ENCODE measurements around the gene NEMP1.
A peak's percentile ranks its signal among the peaks of the same experiment; 100 is the strongest.

NEMP1 gene

DNA sequence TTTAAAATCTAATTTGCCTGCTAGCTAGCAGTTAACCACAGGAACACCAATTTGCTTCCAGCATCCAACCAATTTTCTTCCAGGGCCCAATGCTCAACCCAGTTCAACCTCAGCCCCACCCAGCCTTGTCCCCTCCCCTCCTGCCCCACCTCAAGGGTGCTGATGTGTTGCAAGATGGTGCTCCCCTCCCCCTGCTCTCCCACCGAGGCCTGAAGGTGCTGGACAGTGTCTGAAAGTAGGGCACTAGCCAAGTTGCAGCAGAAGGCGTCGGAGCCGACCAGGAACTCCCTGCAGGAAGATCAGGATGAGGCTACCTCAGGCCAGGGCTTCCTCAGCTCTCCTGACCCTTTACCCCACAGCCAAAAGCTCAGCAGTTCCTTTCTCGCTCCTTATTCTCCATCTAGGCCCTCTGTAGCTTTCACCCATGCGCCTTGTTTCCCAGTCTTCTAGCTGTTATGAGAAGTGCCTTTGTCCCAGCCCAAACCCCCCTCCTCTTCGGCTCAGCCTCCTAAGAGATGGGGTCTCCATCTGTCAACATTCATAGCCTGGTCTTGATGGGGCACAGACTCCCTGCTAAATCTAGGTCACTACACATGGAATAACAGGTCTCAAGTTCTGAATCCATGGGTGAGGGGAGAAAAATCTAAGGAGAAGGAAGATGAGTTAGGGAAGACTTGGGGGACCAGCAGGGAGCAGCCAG, 29.0 kb upstream of the NEMP1 start:
- no peak for DNase-seq (ENCODE audit: low spot score)

DNA sequence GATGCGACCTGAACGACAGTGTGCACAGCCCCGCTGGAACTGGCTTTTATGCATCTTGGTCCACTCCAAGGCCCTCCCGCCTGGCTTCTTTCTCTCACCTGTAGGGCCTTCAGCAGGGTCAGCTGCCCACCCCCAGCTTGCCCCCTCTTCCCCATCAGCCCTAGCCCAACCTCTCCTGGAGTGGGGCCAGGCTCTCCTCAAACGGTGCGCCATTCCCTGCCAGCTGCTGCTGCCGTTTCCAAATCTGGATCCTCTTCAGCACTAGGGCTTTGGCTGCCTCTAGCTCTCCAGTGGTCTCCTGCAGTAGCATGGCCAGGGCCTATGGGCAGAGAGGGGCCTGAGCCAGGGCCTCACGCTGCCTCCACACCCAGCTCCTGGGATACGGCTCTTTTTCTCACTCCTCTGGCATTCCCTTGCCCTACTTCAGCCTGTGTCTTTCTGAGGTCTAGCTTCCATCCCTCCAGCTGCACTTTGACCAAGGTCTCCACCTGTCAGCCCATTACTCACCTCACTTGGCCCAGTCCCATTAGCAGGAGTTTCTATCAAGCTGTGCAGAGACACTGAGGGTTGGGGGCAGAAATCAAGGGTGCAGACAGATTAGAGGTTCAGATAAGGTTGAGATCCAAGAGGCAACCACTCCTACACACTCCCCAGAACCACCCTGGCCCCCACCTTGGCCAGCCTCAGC, 27.6 kb upstream of the NEMP1 start:
- no peak for DNase-seq (ENCODE audit: low spot score)

DNA sequence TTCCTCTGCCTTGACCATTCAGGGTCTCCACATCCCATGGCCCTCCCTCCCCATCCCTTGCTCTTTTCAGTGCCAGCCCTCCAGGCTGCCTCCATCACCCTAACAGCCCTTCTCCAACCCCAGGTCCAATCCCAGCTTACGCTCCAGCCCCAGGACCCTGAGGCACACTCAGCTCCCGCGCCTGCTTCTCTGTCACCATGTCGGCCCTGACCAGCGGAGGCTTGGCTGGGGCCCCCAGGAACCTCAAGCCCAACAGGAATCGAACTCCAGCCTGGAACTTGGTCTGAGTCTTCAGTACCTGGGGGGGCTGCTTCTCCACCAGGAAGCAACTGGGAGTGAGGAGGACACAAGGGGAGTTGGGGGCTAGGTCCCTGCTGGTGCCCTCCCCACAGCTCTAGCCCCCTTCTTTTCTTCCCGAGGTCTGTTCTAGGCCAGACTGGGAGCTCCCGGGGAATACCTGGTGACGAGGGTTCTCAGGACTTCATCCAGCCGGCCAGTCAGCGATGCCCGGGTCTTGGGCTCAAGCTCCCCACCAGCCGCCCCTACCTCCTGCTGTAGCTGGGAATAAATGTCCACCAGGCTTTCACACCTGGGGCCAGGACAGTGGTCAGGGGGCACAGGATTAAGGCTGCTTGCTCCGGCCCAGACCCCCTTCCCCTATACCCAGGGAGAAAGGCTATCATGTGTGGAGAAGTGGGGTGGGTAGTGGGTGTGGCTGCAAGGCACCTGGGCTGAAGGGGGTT, 26.6 kb upstream of the NEMP1 start:
- no peak for DNase-seq (ENCODE audit: low spot score)

DNA sequence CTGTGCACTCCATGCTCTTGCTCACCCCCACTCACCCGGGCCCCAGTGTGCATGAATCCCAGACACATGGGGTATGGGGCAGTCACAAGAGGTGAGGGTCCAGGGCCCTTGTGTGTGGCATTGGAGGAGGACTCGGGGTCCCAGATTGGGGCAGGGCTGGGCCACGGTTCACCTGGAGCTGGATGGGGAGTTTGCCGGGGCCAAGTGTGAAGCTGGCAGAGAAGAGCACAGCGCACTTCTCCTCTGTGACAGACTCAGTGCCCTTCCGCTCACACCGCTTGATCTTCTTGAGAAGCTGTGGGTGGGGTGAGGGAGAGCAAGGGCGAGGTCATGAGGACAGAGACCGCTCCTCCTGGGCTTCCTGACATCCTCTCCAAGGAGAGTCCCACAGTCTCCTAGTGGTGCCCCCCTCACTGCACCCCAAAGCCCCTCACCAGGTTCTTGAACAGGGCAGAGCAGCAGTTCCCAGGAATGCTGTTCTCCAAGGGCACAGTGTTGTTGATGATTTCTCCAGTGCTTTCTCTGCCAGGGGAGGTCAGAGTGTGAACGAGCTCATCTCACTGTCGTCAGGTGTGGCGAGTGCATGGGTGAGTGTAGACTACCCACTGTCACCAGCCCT, 25.8 kb upstream of the NEMP1 start:
- no peak for DNase-seq (ENCODE audit: low spot score)

DNA sequence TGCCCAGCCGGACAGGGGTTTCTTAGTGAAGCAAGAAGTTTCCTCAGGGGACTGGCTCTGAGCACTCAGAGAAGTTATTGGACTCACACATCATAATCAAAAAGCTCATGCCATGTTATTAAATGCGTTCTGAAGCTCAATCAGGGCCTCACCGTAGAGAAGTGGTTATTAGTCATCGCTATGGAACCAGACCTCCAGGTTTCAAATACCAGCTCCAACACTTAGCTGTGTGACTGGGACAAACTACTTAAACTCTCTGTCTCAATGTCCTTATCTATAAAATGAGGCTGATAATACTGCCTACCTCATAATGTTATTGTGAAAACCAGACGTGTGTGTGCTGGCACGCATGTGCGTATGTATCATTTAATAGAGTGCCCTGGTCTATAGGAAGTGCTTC, 25.3 kb upstream of the NEMP1 start:
- no peak for DNase-seq (ENCODE audit: low spot score)

DNA sequence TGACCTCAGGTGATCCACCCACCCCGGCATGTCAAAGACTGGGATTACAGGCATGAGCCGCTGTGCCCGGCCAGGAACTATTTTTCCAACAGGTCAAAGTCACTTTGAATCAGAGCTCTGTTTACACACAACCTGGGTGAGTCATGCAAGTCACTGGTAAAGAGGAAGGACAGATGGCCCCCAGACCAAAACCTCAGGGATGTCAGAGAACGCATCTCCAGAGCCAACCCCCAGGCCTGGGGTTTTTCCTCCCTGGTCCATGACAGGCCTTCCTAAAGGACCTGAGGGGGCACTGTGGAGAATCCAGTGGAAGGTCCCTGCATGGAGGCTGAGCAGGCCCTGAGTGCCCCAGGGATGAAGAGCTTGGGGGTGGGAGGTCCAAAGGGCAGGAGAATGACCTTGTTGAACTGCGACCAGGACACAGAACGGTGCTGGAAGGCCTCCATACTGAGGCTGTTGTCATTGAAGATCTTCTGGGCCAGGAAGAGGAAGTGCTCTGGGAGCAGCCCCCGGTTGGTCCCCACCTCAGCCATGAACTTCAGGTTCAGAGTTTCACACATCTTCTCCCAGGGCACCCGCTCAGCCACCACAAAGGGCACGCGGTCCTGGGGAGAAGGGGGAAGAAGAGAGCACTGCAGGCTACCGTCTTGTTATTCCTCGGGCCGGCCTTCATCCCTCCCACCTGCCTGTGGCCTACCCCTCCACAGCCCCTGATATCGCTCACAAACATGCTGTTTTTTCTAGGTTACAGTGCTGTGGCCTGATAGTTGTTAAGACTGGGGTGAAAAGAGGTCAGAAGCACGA, 23.5 kb upstream of the NEMP1 start:
- DNase-seq (ENCODE audit: low spot score): peak; percentile 70

DNA sequence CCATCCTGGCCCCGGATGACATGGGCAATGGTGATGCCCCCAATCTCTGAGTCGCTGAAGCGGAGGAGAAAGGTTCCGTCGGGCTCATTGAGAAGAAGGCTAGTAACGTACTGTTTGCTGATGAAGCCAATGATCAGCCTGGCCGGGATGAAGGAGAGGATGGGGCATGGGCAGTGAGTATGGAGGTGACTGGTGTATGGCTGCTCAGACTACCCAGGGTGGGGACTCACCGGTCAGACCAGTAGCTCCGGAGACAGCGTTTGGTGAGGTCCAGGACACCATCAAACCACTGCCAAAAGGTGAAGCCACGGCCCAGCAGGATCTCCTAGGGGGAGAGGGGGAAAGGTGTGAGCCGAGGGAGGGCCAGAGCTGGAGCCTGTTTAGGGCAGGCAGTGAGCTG, 21.2 kb upstream of the NEMP1 start:
- DNase-seq (ENCODE audit: low spot score): no peak

DNA sequence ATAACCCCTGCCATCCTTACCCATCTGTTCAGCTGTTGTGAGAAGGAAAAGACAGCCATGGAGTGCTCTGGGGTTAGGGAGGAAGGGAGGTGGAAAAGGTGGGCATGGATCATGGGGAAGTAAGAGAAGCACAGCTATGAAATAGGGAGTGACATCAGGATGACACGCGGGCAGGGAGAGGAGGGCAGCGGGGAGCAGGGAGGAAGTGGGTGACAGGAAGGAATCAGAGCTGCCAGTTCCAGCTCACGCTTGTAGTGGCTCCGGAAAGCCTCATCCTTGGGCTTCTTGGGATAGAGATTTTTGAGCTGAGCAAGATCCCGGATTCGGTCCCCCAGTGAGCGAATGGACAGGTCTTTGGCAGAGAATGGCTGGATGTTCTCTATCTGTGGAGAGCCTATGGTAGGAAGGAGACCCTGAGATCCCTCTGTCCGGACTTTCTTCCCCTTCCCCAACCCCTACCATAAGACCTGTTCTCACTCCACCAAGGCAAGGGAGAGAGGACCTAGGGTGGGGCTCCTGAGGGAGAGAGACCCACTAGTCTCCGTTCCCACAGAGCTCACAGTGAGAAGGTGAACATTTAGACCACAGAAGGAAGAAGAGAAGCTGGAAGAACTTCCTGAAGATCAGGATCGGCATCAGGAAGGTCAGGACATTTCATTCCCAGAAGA, 20.6 kb upstream of the NEMP1 start:
- no peak for DNase-seq (ENCODE audit: low spot score)

DNA sequence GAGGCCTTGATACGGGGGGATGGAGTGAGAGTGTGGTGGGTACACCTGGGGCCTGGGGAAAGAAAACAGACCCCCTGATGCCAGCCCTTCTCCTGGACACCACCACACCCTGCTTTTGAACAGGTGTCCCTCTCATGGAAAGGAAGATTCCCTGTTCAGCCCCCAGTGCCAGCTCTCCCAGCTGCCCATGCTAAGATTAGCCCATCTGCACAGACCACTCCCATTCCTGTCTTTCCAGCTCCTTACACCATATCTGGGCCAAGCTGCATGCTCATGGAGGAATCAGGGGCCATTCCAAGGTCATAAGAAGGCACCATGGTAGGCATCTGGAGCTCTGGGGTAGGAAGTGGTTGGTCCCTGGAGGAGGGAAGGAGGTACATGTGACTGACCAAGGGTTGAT, 20.0 kb upstream of the NEMP1 start:
- DNase-seq (ENCODE audit: low spot score): no peak

DNA sequence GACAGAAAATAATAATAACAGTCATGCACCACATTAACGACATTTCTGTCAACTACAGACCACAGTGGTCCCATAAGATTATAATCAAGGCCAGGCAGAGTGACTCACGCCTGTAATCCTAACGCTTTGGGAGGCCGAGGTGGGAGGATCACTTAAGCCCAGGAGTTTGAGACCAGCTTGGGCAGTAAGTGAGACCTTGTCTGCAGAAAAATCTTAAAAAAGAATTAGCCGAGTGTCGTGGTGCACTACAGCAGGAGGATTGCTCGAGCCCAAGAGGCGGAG, 18.9 kb upstream of the NEMP1 start:
- no peak for DNase-seq (ENCODE audit: low spot score)

DNA sequence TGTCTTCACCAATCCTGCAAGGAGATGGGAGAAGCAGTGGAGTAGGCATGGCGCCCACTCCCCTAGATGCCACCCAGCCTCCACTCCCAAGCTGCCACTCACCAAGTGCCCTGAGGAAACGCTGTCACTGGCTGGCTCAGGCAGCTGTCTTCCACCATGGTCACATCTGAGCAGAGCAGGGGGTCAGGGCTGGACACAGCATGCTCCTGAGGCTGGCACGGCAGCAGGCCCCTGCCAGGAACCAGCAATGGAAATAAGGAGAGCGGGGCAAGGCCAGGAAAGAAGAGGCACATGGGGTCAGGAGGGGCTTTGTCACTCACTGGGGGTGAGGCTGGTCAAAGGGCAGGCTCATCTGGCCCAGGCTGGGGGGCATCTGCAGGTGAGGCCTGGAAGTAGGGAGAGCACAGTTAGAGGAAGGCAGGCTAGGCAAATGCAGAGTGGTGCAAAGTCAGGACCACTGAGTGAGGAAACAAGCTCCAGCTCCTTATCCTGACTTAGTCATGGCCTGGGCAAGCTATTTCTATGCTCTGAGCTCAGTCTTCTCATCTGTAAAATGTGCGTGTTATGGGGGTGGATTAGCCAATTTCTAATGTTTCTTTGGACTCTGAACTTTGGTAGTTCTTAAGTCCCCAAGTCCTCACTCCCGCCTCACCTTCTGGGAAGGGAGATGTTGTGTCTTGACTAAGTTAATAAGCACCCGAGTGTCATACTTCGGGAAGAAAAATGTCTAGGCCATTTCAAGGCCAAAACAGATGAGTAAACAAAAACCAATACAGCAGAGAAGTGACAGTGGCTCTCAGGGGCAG, 18.4 kb upstream of the NEMP1 start:
- DNase-seq (ENCODE audit: low spot score): no peak

DNA sequence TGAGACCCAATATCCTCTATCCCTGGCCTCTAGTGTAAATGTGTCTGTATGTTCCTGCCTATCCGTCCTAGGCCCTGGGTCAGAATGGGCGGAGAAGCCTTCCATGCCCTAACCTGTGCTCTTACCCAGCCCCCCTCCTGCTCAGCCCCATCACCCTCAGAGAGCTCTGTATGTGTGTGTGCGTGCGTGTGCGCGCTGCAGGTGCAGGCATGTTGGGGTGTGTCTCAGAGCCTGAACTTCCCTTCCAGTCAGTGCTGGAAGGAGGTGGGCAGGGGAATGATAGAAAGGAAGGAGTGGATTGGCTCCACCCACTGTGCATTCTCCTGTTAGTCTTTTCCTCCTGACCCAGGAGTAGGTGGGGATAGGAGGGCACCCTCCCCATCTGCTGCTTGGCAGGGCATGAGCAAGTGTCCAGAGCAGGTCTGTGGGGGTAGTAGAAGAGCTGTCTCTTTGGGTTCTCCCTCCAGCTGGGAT, 17.5 kb upstream of the NEMP1 start:
- DNase-seq (ENCODE audit: low spot score): peak; percentile 59

DNA sequence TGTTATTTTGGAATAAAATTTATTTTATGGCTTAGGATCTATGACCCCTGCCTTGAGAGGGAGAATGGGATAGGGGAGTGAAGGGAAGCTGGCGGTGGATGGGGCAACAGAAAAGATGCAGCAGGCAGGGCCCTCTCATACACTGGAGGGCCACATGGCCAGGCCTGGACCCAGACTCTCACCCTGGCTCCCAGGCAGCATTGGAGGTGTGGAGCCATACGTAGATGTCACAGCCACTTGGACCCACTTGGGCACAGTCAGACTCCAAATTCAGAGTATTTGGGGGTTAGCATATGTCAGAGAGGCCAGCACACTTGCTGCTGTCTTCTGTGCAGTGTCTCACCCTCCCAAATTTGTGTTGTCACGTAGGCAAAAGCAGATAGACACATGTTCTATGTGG, 16.8 kb upstream of the NEMP1 start:
- DNase-seq (ENCODE audit: low spot score): no peak

DNA sequence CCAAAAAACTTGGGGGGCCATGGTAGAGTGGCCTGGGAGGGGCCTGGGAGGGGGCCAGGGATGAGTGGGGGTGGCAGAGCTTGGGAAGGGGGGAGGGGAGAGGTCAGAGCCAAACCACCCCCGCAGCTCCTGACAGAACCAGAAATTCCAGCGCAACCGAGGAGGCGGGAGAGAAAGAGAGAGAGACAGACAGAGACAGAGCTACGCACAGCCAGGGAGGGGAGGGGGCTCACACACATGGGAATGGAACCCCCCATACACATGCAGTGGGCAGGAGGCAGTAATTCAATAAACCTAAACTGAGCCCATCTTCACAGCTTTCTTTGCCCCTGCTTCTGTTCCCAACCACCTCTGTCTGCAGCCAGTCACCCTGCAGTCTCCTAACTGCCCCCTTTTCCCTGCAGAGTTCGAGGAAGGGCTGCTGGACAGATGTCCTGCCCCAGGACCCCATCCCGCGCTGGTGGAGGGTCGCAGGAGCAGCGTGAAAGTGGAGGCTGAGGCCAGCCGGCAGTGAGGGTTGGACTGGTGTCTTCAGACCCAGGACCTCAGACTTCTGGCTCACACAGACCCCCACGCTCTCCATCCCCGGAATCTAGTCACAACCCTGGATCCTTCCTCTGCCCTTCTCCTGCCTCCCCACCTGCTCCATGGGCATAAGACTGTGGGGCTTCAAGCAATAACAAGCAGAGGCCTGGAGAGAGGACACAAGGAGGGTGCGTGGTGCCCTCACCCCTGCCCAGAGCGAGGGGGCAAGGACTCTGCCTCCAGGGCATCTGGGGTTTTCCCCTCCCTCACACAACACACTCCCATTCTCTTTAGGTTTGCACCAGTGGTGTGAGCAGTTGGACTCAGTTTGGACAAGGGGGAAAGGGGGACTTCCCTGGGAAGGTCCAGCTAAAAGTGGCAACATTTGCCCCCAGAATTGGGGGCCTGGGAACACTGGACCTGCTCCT, 15.9 kb upstream of the NEMP1 start:
- no peak for DNase-seq (ENCODE audit: low spot score)

DNA sequence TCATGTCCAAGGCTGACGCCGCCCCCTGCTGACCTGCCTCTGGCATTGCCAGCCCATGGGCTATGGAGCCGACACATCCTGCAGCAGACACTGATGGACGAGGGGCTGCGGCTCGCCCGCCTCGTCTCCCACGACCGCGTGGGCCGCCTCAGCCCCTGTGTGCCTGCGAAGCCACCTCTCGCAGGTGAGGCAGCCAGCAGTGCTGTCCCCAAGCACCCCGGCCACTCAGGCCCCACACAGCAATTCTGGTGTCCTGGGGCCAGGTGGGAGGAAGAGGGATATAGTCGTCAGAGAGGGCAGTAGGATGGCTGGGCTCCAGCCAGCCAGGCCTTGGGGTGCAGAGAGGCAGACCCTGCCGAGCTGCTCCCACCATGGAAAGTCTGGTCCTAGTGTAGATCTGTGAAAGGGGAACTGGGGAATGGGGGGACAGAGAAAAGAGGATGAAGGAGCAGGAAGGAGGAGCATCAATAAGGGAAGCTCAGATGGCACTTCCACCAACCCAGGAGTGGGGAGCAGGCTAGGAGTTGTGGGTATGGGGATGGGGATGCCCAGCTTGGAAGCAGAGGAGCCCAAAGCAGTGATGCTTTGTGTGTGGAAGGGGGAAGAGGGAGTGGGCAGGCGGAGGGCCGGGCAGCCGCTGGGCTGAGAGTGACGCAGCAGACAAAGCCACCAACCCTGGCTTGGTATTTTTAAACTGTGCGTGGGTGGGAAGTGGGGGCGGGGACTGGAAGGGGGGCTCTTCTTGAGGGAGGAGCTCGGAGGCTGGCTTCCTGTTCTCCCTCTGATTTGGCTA, 15.0 kb upstream of the NEMP1 start:
- DNase-seq (ENCODE audit: low spot score): peak; percentile 50

DNA sequence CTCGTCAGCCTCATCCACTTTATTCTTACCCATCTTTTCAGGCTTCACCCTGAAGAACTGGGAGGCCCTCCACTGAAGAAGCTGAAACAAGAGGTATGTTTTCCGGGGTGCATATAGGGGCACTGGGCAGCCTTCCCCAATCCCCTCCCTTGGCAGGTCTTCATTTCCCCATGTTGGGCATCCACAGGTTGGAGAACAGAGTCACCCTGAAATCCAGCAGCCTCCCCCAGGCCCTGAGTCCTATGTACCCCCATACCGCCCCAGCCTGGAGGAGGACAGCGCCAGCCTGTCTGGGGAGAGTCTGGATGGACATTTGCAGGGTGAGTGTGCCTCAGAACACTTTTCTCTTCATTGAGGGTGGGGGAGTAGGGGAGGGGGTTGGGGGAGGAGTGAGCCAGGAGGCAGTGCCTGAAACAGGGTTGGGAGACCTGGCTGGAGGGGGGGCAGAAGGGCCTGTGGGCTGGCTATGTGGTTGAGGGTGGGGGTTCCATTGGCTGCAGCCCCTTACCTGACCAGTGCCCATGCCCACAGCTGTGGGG, 14.4 kb upstream of the NEMP1 start:
- no peak for DNase-seq (ENCODE audit: low spot score)

DNA sequence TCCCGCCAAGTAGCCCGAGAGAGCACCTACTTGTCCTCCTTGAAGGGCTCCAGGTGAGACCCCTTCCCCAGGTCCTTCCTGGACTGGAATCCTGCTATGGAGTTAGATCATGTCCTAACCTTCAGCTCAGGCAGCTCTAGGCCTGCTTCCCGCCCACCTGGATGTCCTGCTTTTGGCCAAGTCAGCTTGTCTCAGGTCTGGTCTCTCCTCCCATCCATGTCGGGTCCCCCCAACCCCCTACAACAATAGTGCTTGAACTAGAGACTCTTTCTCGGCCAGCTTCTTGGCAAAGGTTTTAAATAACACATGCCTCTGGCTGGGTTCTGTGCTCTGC, 13.9 kb upstream of the NEMP1 start:
- DNase-seq (ENCODE audit: low spot score): no peak
